ENCODE data around the gene RBMS3.
A peak's percentile ranks its signal among the peaks of the same experiment; 100 is the strongest.

The RBMS3 gene

DNA sequence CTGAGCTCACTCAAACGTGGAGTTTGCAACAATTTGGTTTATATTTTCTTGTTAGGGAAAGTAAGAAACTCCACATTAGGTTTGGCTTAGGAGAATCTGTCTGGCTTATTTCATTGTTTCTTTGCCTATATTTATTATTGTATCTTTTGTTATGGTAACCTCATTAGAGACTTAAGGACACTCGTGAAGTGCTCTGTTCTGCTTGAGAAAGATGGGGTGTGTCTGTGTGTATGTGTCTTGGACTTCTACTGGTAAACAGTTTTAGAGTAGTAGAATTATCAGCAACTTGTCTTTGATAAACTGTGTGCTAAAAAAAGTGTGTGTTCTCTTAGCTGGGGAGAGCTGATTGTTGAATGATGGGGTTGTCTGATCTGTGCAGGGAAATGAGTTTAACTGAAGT is 306.5 kb downstream of the RBMS3 start:
- no peak for DNase-seq

DNA sequence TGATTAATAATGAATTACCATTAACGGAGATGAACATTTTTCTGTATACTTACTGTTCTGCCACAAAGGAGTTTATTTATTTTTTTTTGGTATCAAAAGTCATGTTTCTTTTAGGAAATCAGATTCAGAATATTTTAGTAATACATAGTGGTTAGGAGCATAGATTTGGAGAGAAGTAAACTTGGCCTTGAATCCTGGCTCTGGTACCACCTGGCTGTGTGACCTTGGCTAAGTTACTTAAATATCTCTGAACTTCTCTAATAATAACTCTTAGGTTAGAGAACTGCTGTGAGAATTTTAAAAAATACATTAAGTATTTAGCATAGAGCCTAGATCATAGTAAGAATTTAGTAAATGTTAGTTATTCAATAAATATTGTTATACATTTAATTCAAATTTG is 309.1 kb downstream of the RBMS3 start:
- DNase-seq: no peak

DNA sequence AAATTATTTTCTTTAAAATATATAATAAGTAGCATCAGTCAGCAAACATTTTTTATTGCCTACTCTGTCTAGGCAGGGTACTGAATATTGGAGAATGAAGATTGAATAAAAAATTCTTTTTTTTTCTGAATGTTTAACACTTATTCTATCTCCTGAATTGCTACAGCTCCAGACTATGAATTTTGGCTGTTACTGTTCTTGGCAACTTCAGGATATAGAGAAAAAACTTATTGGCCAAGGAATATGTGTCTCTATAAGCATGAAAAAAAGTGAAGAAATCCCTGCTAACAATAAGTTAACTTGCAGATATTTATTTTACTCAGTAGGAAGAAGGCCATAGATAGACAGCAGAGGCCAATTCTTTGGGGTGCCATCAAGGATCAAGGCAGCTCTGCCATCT is 309.6 kb downstream of the RBMS3 start:
- no peak for DNase-seq

DNA sequence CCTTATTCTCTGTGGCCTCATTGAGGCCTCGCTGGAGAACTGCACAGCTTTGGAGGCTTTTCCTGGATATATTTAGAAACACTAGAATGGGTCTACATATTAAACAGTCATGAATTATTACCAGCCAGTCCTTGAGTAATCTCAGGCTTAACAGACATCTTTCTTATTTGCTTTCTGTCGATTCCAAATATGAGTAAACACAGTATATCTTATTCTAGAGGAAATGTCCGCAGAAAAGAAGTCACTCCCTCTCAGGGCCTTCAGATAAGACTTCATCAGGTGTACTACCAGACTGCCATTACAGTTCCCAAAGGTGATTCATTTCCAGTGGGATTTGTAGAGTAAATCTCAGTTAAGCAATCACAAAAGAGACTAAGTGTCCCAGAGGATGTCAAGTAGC is 310.7 kb downstream of the RBMS3 start:
- no peak for DNase-seq

DNA sequence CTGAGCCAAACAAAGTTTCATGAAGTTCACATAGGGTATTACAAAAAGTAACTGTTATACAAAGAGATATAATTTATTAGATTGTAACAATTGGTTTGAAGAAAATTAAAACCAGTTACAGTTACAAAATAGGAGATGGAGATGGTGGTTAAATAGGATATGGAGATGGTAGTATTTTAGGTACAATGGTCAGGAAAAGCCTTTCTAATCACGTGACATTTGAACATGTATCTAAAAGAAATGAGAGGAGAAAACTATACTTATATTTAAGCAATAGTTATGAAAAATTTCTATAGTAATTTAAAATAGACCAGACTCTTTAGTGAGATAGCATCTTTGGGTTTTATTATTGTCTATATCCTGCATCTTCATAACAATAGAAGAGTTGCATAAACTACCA is 312.9 kb downstream of the RBMS3 start:
- no peak for DNase-seq

DNA sequence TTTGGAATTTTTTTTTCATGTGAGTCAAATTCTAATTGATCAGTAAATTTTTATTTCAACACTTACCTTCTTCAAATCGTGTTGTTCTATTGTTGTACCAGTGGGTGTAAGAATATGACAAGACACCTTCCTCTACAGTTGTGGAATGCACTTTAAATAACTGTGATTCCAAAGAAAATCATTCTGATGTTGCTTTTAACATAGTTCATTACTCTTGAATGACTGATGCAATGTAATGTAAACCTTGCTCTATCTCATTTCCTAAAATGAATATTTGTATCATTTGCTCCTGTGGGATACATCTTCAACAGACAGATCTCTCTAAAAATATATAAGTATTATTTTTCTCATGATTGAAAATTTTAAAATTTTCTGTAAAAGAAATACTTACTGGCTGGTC is 313.4 kb downstream of the RBMS3 start:
- DNase-seq: peak; percentile 68

DNA sequence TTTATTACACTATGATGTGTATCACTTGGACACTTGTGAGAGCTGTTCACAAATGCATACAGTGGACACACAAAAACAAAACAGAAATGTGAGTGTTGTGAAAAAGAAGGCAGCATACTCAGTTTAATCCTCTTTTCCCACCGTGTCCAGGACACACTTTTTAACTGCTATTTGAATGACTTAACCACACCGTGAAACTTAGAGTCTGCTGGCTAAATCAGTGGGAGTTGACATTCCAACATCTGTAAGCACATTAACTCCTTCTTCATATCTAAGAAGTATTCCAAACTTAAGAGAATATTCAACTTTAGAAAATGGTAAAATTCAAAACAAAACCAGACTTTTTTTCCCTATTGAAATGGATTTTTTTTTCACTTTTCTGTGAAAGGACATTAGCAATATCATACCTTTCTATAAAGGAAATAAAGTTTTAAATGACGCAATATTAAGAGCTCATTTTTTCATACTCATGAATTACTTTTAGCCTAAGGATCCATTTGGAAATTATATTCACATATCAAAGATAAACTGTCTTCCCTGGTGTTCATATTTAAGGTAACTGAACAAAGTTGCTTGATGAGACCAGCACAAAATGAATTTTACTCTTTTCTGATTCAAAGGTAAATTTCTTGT is 316.6 kb downstream of the RBMS3 start:
- DNase-seq: peak; percentile 17

DNA sequence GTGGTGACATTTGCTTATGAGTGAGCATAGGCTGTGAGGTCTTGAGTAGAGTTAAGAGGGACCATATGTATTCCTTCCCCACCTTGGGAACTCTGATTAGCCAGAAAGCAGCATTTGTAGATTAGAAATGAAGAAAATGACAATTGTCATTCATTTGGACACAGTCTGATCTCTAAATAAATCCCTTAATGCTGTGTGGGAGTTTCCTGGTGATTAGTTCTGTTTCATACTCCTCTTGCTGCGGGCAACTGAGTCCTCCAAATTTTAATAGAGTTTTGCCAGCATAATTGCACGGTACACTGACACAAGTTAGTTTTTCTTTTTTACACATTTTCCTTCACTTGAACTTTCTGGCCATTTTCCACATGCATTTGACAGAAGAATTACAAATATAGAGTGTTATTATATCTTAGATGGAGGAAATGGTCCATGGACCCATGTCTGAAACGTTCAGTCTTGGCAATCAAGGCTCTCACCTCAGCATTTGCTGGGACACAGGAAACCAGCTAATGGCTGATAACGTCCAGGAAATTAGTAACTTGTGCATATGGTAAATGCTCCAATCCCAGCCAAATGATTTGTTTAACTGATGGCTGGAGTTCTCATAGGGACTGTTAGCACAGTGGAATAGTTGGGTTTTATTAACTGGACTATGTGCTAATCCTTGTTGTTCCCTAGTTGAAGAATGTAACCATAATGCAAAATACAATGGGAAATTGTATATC is 321.2 kb downstream of the RBMS3 start:
- no peak for DNase-seq

DNA sequence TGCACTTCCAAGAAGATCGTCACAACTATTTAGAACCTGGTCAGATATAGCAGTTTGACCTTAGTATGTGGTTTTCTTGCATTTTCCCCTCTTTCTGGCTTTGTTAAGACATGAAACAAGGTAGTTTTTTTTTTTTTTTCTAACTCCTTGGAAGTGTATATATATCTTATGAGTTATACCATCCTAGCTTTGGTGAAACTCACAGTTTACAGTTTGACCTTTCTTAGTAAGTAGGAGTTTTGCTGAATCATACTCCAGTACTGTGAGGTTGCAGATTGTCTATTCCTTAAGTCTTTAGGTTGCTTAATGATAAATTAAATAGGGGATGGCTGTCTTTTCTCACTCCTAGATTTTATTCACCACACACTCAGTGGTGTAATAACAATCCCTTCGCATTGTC is 325.0 kb downstream of the RBMS3 start:
- DNase-seq: peak; percentile 37

DNA sequence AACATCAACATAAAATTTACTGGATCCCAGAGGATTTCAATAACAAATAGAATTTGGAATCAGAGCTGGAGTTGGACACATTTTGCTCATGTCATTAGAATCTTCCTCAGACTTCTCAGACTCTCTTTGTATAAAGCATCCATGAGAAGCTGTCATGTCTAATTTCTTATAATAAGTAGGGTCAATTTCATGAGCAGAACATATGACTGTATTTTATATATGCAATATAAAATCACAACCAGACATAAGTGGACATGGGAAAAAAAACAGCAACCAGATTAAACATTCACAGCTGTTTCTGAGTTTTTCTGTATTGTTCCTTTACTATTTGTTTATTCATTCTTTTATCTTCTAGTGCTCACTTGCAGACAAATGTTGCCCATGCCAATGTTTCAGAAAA is 325.5 kb downstream of the RBMS3 start:
- DNase-seq: no peak

DNA sequence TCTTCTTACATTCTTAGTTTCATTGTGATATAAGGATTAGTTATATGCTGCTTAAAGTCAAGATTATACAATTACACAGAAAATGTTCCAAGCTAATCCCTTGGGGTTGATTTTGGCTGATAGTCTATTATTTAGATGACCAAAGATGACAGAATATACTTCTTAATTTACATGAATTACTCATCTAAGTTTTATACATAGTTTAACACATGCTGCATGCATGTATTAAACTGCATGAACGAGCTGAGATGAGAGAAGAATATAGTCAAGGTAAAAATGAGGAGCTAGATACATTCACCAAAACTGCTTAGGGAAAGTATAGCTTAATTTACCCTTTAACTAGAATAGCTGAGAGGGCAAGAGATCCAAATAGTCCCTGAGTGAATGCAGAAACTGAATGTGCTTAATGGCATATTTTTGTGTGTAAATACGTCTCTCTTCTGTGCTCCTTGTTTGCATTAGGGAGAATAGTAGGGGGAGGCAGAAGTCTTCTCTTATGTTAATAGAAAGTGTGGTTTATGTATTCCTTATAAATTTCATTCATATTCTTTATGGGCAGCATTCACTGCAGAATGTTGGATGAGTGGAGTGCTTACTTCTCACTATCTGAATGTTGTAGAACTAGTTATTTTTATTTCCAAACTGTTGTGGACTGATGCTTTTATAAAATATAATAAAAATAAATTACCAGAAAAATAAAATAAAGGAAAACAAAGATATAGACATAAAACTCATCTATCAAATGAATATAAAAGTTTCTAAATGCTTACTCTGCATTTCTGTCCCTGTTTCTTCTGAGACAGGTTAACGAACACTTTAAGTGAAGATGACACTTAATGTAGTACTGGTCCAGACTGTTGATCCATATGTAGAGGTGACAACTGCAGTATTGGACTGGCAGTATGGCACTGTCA is 327.8 kb downstream of the RBMS3 start:
- DNase-seq: no peak

DNA sequence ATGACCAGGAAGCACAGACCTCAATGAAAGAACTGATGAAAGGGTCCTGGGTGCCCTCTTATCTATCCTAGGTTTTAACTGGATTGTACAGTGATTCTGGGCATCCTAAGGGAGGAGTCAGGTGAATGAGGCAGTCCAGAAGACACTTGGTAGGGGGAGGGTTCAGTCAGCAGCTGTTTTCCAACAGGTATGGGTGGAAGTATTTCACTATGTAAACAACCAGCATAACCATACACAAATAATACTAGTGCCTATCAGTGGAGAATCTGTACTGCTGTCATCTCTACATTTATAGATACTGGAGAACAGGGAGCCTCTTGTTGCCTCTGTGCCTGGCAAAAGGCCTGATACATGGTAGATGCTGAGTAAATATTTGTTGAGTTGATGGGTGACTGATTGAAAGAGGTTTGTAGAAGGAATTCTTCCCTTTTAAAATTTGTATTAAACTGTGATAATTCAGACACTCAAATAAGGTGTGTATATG is 328.5 kb downstream of the RBMS3 start:
- DNase-seq: no peak

DNA sequence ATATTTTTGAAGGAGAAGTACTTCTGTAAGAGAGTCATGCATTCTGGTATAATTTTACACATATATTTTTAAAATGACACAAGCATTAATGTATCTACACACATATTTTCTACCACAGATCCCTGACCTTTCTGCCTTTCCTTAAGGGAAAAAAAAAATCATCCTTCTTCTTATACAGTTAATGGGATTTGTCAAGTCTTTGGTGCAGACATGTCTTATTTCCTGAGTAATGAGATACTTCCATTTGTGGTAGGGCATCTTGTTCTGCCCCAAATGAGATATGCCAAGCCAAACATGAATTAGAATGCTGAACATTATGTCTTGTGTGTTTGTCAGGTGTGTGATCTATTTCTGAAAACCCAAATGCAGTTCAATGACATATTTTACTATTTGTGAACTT is 329.9 kb downstream of the RBMS3 start:
- peak; percentile 29 for DNase-seq

DNA sequence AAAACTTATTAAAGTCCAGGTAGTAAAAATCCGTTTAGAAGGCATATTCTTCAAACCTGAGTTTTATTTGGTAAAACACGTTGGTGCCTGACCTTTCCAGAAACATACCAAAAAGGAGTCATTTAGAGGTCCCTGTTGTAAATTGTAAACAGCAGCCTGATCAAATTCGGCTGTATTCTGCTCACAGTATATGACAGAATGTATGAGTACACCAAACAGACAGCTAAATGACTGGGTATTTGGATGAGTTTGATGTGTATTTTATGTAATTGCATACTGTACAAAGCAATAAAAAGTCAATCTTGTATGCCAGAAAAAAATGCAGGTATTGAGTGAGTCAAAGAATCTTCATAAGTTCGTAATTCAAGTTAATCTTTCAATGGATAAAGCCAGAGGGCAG is 330.4 kb downstream of the RBMS3 start:
- no peak for DNase-seq

DNA sequence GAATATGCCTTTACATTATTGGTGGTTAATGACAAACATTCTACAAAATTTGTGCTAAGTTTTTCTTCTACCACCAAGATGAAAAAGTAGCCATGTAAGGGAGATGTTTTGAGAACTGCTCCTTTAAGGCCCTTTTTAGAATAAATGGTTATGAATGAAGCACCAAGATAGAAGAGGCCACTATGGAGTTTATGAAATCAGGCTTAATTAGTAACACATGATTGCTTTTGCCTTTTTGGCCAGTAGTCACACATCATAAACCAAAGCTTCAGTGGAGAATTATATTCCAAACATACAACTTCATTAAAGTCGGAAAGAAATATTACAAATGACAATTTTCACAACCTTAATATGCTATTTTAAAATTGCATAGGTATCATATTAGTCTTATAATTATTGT is 331.7 kb downstream of the RBMS3 start:
- no peak for DNase-seq

DNA sequence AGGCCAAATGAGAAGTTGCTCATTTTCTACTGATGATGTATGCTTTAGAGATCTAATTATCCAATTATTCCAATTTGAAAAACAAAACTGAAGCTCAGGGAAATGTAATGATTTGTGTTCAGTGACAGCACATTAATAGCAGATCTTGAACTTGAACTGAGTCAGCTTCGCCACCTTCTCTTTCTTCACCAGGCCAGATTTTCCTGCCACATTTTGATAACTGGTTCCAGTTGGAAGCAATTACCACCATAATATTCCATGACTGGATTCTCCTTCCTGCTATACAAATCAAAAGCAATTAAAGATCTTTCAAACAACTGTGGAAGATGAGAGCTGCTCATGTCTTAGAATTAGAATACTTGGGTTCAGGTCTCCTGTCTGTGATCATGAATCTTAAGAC is 334.1 kb downstream of the RBMS3 start:
- no peak for DNase-seq

DNA sequence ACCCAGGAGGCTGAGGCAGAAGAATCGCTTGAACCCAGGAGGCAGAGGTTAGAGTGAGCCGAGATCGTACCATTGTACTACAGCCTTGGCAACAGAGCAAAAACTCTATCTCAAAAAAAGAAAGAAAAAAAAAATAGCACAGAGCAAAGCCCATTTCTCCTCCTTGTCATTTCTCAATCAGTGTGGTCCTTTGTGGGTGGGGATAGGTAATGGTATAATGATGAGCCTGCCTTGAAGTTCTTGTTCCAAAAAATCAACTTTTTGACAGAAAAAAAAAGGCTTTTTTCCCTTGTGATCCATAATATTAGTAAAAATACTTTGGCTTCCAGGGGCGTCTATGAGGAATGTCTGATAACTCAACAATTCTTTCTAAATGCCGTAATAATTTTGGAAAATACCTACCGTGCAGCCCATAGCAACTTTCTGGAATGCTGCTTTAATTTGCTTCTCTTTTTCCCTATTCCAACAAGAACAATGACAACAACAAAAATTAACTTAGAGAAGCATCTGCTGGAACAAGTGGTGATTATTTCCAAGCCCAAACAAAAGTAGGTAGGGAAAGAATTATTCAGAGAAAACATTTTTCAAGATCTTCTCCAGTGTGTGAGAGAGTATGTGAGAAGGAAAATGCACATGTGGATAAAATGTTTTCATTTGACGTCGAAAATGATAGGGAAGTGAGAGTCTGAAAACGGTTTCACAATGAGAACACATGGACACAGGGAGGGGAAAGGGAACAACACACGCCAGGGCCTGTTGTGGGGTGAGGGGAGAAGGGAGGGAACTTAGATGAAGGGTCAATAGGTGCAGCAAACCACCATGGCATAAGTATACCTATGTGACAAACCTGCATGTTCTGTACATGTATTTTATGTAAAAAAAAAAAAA is 337.8 kb downstream of the RBMS3 start:
- DNase-seq: peak; percentile 17

DNA sequence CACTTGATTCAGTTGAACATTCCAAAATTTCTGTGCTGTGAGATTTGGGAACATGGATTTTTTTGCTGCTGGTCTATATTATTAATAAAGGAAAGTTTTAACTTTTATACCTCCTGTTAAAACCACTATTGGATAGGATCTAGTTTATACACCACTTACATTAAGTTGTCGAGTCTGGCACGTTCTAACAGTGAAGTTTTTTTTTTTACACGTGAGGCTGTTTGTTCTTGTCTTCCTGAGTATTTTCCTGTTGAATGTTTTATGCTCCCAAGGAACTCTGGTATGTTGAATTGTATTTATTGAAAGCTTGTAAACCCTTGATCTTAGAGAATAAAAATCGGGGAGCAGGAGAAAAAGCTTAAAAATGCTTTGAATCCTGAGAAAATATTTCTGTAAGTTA is 338.8 kb downstream of the RBMS3 start:
- no peak for DNase-seq

DNA sequence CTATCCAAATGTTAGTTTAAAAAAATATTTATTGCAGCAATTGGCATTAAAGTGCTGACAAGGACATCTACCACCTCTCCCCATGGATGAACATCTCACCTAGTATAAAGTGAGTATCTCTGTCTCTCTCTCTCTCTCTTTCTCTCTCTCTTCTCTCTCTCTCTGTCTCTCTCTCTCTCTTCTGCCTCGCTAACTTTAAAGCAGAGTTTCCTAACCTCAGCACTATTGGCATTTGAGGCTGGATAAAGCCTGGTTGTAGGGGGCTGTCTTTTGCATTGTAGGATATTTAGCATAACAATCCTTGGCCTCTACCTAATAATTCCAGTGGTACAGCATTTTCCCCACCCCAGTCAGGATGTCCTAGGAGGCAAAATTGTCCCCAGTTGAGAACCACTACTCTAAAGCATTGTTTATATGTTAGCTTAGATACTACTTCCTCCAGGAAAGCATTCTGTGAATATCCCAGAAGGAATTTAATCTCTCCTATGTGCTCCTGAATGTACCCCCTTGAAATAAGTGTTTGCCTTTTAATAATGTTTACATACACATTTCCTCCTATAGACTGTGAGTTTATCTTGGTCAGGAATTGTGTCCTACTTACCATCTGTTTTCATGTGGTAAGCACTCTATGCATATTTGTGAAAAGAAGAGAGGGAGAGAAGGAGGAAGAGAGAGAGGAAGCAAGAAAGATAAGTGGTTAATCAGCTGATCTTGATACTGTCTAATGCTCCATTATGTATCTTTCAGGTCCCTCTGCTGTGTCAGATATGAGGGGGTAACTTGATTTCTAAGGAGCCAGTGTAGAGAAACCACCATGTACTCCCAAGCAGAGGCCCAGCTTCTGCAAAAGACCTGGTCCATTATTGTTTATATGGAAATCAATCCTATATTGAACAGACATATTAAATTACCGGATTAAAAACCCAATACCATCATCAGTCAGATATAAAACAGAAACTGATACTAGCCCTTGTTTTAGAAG is 346.6 kb downstream of the RBMS3 start:
- DNase-seq: no peak

DNA sequence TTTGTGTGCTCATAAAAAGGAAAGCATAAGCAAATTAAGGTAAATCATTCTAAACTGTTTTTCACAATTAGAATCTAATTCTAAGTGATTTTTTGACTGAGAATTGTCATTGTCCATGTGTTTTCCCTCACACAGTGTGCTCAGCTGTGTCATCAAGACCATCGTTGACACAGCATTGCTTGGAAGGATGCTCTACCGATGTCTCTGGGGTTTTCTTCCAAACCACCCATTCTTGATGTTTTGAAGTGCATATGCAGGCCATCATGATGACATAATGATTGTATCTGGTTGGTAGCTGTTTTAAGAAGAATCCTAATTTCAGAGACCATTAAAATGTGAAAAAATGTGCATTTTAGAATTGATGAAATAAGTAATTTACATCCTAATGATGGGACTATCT is 347.9 kb downstream of the RBMS3 start:
- no peak for DNase-seq

DNA sequence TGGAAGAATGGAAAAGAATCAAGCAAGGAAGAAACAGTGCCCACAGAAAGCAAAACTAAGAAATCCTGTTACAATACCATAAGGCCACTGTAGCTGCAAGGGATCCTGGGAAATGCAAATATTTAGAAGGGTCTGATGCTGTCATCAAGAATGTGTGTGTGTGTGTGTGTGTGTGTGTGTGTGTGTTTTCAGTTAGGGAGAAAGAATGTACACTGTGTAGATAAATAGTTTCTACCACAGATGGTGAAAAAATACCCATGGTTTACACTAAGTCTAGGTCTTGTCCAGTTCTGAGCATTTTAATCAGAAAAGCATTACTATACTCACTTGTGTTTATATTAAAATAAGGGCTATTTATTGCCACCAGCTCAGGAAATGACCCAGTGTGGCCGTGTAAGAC is 355.0 kb downstream of the RBMS3 start:
- DNase-seq: peak; percentile 53
